ENCODE measurements around the gene TNRC6C.
"Not testable (repeated sequence)": the region's sequence is repeated elsewhere in the genome, so short reads cannot be mapped to it uniquely, and the experiment has no call there.

Gene TNRC6C

DNA sequence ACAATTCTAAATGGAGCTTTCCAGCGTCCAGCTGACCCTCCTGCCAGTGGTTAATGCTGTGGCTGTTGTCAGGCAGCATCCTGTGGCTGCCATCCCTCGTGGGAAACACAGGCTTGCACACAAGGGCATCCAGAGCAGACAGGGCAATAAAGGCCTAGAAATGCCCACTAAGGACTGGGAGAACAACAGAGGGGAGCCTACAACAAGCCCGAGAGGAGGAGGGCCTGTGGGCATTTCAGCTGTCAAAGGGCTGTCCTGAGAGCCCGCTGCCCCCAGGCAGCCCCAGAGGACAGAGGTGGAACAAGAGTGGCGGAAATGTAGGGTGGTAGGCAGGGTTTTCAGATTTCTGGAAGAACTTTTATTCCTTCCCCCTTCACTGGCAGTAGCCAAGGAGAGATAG lies 81.1 kb downstream of the TNRC6C start:
- in situ Hi-C loops (cut with HindIII; ENCODE audit: low sequenced_read_pairs), result loop anchor here (5.0 kb wide), 2 partner anchors 33 to 73 kb away; no protein-coding TSS in a partner anchor

DNA sequence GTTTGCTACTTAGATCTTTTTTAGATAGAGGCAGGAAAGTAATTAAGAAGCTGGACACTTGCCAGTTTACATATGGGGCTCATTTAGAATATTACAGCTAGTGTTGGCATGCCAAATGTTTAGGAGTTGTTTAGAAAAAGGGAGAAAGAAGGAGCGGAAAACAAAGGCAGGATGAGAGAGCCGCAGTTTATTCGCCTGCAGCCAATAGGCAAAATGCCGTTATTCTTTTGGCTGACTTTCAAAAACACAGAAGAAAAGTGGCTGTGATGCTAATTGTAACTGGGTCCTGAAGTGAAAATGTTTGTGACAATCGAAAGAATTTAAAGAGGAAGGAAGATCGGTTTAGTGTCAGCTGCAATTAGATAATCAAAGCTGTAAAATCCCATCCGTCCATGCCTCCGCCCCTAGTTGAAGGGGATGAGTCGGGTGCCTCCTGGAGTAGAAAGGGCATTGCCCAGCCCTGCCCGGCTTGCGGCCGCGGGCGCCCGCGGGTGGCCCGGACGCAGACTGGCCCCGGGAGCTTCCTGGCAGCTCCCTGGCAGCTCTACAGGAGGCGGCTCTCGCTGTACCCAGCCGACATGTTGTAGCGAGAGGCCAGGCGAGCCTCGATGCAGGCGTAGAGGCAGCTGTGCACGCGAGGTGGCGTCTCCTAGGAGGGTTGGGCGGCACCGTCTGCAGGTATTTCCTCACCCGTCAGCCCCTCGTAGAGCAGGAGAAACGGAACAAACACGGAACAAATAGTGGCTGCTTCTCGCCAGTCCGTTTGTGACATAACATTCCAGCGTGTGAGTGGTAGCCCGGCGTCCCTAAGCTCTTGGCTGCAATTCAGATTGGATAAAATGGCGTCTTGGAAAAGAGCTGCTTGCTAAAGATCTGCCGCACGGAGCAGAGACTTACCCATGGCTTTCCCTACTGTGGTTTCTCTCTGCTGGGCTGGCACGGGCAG lies 82.2 kb downstream of the TNRC6C start:
- in situ Hi-C loops (cut with HindIII; ENCODE audit: low sequenced_read_pairs), result no loop called here

DNA sequence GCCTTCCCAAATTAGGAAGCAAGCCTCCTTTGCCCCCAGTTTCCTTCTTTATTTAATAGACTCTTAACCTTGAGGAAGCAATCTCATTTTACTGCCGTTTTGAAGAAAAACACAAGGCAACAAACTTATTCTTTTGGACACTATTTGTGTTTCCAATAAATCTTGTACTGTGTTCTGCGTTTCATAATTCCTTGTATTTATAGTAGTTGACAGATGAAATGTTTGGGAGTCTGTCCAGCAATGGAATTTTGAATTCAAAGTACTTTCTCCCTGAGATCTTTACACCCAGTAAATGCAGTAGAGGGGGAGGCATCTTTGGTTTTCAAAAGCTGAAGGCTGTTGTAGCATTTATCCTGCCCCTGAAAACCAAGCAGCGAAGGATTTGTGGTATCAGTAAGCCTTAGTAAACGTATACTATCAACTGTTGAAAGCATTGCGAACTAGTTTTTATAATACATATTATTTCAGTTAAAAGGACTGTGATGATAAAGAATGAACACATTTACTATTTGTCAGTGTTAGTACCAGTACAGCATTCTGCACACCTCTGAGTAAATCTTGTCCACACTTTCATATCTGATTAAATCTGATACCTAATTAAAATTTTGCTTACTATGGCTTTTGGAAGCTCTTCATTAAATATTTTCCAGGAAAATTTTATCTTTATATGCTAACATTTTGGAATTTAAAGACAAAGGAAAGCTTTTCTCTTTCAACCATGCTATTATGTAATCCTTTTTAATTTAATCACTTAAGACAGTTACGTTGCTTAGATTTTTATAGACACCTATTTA lies 83.1 kb downstream of the TNRC6C start:
- in situ Hi-C loops (cut with HindIII; ENCODE audit: low sequenced_read_pairs), result no loop called here

DNA sequence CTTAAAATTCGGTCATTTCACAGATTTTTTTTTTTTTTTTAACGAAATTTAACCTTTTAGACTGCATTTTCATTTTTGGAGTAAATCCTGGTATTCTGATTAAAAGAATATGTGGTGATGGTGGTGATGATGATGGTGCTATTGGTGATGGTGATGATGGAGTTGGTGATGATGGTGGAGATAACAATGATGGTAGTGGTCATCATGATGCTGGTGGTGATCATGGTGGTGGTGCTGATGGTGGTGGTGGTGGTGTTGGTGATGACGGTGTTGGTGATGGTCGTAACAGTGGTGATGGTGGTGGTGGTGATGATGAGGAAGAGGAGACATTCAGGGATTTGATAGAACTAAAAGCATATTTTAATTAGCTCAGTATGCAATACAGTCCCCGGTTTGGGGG lies 84.0 kb downstream of the TNRC6C start:
- in situ Hi-C loops (cut with HindIII; ENCODE audit: low sequenced_read_pairs), result no loop called here

DNA sequence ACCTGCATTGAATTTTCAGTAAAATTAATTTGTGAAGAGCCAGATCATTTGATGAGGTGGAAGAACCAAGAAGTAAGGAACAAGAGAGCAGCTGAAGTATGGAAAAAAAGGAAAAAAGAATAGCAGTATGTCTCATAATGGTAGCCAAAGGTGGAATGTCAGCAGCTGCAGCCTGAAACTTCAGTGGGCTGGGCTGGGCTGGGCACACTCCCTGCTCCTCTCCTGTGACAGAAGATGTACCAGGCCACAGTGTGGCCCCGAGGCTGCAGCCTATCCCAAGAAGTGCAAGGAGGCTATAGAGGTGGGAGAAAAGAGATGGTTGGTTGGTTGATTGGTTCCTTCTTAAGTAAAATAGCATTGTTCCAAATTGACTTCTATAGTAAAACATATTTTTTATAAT lies 84.5 kb downstream of the TNRC6C start:
- in situ Hi-C loops (cut with HindIII; ENCODE audit: low sequenced_read_pairs), result no loop called here

DNA sequence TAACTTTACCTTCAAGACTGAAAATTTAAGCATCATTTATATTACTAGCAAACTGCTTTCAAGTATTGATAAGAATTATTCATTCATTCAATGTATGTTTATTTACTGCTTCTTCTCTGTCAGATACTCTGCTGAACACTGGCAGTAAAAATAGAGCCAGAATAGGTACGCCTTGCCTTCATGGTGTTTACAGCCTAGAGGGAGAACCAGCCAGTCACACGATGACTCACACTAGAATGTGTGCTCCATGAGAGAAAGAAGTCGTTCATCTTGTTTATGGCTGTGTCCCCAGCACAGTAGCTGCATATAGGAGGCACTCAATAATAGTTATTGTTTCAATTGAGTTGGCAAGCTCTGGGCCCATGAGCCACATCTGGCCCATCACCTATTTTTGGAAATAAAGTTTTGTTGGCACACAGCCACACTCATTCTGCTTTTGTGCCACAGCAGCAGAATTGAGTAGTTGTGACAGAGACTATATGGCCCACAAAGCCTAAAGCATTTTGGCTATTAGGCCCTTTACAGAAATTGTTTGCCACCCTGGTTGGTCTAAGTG lies 85.9 kb downstream of the TNRC6C start:
- in situ Hi-C loops (cut with HindIII; ENCODE audit: low sequenced_read_pairs), result no loop called here

DNA sequence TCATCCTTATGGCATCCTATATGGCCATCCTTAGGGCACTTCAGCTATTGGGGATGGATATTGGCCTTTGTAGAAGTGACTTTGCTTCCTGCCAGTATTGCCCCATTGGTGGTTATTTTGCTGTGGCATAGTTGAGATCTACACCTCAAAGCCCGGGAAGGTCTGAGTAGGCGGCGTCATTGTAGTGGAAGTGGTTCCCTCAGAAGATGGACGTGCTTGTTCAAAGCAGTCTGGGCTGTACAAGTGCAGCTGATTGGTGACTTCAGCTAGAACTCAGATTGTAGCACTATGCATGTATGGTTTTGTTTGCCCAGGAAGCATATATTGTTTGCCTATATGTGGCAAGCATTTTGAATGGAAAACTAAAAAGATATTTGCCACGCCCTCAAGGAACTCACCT lies 86.8 kb downstream of the TNRC6C start:
- in situ Hi-C loops (cut with HindIII; ENCODE audit: low sequenced_read_pairs), result no loop called here

DNA sequence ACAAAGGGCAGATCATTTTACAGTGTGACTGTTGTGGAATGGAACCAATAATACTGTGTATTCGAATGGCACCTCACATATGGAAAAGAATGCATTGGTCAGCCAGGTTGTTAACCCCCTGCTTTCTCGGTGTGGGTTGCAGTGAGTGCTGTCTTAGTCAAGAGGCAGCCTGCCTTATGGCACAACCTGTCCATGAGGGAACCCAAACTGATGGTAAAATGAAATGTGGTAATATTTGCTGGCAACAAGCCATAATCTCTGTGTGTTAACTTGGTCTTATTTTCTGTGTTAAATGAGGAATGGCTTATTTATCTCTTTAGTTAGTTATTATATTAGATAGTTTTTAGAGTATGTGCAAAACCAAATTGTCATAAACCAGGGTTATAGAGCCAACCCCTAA lies 88.4 kb downstream of the TNRC6C start:
- in situ Hi-C loops (cut with HindIII; ENCODE audit: low sequenced_read_pairs), result no loop called here

DNA sequence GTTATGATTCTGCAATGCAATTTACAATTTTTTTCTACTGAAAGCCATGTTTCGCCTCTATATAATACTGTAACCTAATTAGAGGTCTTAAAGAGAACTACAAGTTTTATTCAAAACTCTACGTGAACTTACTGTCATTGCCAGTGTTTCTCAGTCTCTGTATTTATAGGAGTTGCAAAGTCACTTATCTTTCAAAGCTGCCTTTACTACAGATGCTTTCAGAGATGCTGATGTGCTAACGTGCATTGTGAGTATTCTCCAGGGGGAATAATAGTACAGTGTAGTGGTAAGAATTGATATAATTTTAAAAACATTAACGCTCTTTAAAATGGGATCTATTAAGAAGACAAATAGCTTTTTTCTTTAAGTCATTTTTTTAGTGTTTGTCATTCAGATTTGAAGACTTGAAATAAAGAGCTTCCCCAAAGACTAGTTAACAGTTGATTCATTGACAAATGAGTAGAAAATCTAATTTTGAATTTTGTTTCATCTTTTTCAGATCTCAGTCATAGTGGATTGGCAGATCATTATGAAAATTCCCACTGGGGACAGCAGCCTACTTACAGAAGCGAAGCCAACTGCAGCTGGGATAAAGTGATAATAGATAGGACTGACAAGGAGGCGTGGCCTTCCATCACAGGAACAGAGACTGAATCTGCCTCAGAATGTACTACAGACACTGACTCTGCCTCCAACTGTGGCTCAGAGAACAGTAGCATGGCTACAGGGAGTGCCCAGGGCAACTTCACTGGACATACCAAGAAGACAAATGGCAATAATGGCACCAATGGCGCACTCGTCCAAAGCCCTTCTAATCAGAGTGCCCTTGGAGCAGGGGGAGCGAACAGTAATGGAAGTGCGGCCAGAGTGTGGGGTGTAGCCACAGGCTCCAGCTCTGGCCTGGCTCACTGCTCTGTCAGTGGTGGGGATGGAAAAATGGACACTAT lies 90.1 kb downstream of the TNRC6C start:
- in situ Hi-C loops (cut with HindIII; ENCODE audit: low sequenced_read_pairs), result no loop called here

DNA sequence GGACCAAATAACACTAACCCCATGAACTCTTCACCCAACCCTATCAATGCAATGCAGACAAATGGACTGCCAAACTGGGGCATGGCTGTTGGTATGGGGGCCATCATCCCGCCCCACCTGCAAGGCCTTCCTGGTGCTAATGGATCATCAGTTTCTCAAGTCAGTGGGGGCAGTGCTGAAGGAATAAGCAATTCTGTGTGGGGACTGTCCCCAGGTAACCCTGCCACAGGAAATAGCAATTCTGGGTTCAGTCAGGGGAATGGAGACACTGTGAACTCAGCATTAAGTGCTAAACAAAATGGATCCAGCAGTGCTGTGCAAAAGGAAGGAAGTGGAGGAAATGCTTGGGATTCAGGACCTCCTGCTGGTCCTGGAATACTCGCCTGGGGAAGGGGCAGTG lies 91.1 kb downstream of the TNRC6C start:
- in situ Hi-C loops (cut with HindIII; ENCODE audit: low sequenced_read_pairs), result no loop called here

DNA sequence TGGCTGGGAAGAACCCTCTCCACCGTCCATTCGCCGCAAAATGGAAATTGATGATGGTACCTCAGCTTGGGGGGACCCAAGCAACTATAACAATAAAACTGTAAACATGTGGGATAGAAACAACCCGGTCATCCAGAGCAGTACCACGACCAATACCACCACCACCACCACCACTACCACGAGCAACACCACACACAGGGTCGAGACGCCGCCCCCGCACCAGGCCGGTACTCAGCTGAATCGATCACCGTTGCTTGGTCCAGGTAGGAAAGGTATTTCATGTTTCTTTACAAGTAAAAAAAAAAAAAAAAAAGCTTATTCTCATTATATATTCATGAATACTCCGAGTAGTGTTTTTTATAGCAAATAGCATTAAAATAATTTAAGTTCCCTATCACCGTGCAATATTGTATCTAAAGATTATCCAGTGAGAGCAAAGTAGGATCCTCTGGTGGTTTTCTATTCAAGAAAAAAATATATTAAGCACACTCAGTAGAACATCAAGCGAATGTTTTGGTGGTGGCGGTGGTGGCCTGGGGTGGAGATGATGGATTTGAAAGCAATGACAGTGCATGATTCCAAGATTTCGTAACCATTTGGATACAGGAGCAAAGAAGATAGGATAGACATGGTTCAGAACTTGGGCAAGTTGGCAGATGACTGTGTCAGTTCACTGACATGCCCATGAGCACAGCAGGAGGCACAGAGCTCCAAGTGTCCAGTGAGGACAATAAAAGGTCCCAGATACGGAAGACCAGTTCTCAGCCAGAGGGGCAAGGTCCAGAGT lies 92.9 kb downstream of the TNRC6C start:
- in situ Hi-C loops (cut with HindIII; ENCODE audit: low sequenced_read_pairs), result no loop called here

DNA sequence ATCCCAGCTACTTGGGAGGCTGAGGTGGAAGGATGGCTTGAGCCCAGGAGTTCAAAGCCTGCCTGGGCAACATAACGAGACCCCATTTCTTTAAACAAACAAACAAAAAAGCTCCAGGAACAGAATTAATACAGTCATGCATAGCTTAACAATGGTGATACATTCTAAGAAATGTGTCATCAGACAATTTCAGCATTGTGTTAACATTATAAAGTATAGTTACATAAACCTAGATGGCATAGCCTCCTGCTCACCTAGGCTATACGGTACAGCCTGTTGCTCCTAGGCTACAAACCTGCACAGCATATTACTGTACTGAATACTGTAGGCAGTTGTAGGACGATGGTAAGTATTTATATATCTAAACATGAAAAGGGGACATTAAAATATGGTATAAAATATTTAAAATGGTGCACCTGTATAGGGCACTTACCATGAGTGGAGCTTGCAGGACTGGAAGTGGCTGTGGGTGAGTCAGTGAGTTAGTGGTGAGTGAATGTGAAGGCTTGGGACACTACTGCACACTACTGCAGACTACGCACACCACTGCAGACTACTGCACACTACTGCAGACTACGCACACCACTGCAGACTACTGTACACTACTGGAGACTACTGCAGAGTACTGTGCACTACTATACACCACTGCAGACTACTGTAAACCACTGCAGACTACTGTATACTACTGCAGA lies 95.4 kb downstream of the TNRC6C start:
- in situ Hi-C loops (cut with HindIII; ENCODE audit: low sequenced_read_pairs), result no loop called here

DNA sequence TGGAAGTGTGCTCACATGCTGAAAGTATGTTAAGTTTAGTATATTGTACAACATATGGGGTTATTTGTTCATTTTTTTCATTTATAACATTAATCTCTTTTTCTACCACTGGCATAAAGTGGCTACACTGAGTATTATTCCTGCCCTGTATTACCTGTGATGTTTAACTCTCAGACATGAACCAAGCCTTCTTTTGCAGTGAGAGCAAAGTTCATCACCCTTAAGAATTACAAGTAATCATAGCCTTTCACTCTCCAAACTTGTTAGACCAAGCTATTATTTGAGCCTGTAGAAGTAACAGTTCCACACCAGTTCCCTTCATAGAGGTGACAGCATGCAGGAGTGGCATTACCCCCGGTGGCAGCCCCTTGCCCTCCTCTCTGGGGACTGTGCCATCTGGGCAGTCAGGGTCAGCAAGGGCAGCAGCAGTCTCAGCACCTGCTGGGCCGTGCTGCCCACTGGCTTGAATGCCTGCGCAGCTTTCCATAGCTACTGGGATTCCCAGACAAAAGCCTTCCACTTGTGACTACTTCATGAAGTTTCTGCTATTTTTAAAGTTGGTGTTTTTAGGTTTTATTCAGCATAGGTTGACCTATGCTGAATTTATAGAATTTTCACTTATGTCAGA lies 98.7 kb downstream of the TNRC6C start:
- in situ Hi-C loops (cut with HindIII; ENCODE audit: low sequenced_read_pairs), result no loop called here

DNA sequence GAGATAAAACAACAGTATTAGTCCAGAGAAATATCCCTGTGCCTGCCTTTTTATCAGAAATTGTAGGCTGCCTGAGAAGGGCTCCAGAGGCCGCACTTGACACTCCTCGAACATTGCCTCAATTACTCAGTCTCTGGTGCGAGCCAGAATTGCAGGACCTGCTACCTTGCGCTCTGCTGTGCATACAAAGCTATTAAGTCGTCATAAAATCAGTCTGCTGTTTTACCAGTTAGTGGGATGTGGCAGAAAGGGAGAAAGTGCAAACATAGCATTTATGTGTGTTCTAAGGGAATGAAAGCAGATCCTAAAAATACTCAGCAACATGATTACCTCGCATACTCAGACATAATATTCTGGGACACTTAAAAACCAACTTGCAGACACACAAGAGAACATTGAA lies 99.5 kb downstream of the TNRC6C start:
- in situ Hi-C loops (cut with HindIII; ENCODE audit: low sequenced_read_pairs), result no loop called here

DNA sequence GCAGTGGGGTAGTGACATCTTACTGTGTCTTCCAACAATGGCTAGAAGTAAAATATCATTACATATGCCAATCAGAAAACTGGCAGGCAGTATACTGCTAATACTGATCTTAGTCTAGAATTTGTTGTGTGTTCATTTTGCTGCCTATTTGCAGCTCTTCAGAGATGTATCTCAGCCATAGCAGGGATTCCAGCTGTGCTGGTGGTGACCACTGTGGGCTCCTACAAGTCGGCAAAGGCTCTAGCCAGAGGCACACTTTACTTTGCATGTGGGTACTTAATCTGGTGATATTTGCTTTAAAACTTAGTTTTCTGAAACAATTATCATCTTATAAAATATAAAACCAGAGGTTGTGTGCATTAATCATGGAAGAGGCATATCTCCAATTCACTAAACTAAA lies 100.1 kb downstream of the TNRC6C start:
- in situ Hi-C loops (cut with HindIII; ENCODE audit: low sequenced_read_pairs), result no loop called here

DNA sequence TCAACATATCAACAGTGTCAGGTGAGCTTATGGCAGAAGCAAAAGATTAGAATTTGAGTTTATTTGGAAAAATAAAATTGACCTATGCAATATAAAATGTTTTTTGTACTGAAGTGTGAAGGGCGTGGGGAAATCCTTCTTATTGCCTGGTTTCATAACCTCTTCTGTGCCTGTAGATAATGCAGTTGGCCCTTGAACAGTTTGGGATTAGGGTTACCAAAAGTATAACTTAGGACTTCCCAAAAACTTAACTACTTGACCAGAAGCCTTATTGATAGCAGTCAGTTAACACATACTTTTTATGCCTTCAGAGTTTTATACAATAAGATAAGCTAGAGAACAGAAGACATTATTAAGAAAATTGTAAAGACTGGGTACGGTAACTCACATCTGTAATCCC lies 104.1 kb downstream of the TNRC6C start:
- in situ Hi-C loops (cut with HindIII; ENCODE audit: low sequenced_read_pairs), result no loop called here

DNA sequence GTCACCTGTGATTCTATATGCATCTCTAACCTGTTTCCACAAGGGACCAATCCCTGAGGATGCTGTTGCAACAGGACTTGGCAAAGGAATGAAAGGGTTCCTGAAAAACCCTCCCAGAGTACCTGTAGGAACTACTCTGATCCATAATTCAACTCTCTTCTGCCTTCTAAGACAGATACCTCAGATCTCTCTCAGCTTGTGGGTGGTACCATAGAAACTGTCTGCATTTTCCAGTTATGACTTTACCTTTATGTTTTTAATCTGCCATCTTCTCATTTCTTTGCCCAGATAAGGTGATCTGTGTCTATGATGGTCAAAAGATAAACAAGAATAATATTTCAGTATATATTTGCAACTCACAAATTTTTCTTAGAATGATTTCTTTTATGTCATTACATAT lies 105.0 kb downstream of the TNRC6C start:
- in situ Hi-C loops (cut with HindIII; ENCODE audit: low sequenced_read_pairs), result no loop called here

DNA sequence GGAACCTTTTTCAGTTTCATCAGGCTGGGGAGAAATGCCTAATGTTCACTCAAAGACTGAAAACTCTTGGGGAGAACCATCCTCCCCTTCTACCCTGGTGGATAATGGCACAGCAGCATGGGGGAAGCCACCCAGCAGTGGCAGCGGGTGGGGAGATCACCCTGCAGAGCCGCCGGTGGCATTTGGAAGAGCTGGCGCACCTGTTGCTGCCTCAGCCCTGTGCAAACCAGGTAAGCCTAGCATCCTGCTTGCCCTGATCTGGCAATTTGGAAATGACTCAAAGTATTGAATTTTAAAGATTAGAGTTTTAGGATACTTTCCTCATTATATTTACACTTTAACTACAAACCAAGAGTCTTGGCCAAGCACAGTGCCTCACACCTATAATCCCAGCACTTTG lies 106.2 kb downstream of the TNRC6C start:
- in situ Hi-C loops (cut with HindIII; ENCODE audit: low sequenced_read_pairs), result no loop called here

DNA sequence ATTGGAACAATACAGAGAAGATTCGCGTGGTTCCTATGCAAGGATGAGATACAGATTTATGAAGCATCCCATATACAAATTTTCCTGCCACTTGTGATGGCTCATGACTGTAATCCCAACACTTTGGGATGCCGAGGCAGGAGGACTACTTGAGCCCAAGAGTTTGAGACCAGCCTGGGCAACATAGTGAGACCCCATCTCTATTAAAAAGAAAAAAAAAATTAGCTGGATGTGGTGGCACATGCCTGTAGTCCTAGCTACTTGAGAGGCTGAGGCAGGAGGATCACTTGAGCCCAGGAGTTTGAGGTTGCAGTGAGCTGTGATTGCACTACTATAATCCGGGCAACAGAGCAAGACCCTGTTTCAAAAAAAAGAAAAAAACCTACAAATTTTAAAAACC lies 108.5 kb downstream of the TNRC6C start:
- in situ Hi-C loops (cut with HindIII; ENCODE audit: low sequenced_read_pairs), result not testable (repeated sequence)
